Measurements from ENCODE around the gene HSD11B1L. TPM values are rescaled to one million over a fixed set of nuclear protein-coding genes. Genes with fewer than 3 reads are reported as not detected.
"Not testable (repeated sequence)": the region's sequence is repeated elsewhere in the genome, so short reads cannot be mapped to it uniquely, and the experiment has no call there.

HSD11B1L gene
- polyA plus RNA-seq, 3 donors: 1.9 to 2.5 (median 2.4) TPM

GRCh38 chr19:5719961-5720790 lies 39.3 kb downstream of the HSD11B1L start, which contains the start of the genes CATSPERD and LONP1:
Gene CATSPERD, plus strand, starts transcription at chr19:5720637. Its CDS starts 101 bp downstream, at chr19:5720738.
Gene LONP1, minus strand, starts transcription at chr19:5720146. Its CDS starts 14 bp downstream, at chr19:5720132.
- H3K36me3 ChIP-seq (replicated peaks in 1 of 2; ENCODE audit: control insufficient read depth in 1 of 2, insufficient read depth in 2 of 2, low read length in 2 of 2): peaks cover 0 to 5% of the 10 kb centered on the region in 2 donors
- no peaks in the 10 kb centered on the region for H3K9me3 ChIP-seq (replicated peaks in 1 of 2; ENCODE audit: control insufficient read depth in 1 of 2, insufficient read depth in 1 of 2, low read length in 2 of 2)
- peak within 1 kb of the TSS; percentile 90 to 95 (median 94) for H3K27ac Mint-ChIP-seq
- peak within 1 kb of the TSS; percentile 59 to 82 (median 66) for H3K4me3 ChIP-seq (replicated peaks in 1 of 3; ENCODE audit: low read depth in 2 of 3, low read length in 3 of 3)
- H4K20me1 ChIP-seq (ENCODE audit: insufficient read depth, low read length): peaks cover 22% of the 10 kb centered on the region
- peak within 1 kb of the TSS; percentile 81 to 90 for H3K4me3 Mint-ChIP-seq
- DNase-seq: peak; percentile 99 to 100 (median 100)
- H3K4me2 ChIP-seq (replicated peaks; ENCODE audit: extremely low read depth, low read length, poor library complexity, severe bottlenecking): peak within 1 kb of the TSS; percentile 89
- H3K79me2 ChIP-seq (ENCODE audit: insufficient read depth, low read length): peaks cover 43% of the 10 kb centered on the region
- H3K27me3 ChIP-seq (ENCODE audit: control insufficient read depth in 2 of 2, insufficient read depth in 2 of 2, low read length in 2 of 2): no peaks in the 10 kb centered on the region
- peak; percentile 87 for TF ChIP-seq CTCF (IDR thresholded peaks at IDR 0.05)
- peaks cover 20 to 29% of the 10 kb centered on the region in 2 donors for H3K4me1 ChIP-seq (ENCODE audit: control insufficient read depth in 1 of 2, insufficient read depth in 2 of 2, low read length in 2 of 2)
- H3K4me1 Mint-ChIP-seq: peaks cover 26% of the 10 kb centered on the region
- H3K36me3 Mint-ChIP-seq: peaks cover 7 to 14% of the 10 kb centered on the region in 2 donors
- H3K27ac ChIP-seq (ENCODE audit: low read depth in 1 of 2, low read length in 2 of 2): peak within 1 kb of the TSS; percentile 89 to 91
- H3K9me3 Mint-ChIP-seq: peaks cover 0 to 3% (median 0%) of the 10 kb centered on the region in 7 donors
- peaks cover 0 to 8% (median 2%) of the 10 kb centered on the region in 3 donors for H3K27me3 Mint-ChIP-seq (ENCODE audit: low read depth in 3 of 3)
- under 1% methylated on average over 88 of the region's 90 CpGs for WGBS (ENCODE audit: insufficient coverage)
- H2AFZ ChIP-seq (ENCODE audit: insufficient read depth, low read depth, low read length, poor library complexity, severe bottlenecking): peak within 1 kb of the TSS; percentile 87
- H3K9ac ChIP-seq (ENCODE audit: insufficient read depth, low read length, poor library complexity, severe bottlenecking): peak within 1 kb of the TSS; percentile 94
- intact Hi-C loops (cut with micrococcal nuclease): loop anchor here (2.0 to 5.0 kb wide), 4 partner anchors 29 to 97 kb away; partner anchors contain the start of genes DUS3L (in 2 of the 2), RPL36 (in 2 of the 2), SAFB (in 1 of the 2) and SAFB2 (in 1 of the 2)

- Histone ChIP-seq H3K79me2 (ENCODE audit: insufficient read depth, low read length) (no peaks in the 10 kb centered on the region), H2AFZ (ENCODE audit: insufficient read depth, low read depth, low read length, poor library complexity, severe bottlenecking) (no peak overlapping the region), H3K4me1 (ENCODE audit: control insufficient read depth in 1 of 2, insufficient read depth in 2 of 2, low read length in 2 of 2) (no peaks in the 10 kb centered on the region), H3K27ac (ENCODE audit: low read depth in 1 of 2, low read length in 2 of 2) (no peak overlapping the region), H3K36me3 (replicated peaks in 1 of 2; ENCODE audit: control insufficient read depth in 1 of 2, insufficient read depth in 2 of 2, low read length in 2 of 2) (no peaks in the 10 kb centered on the region), H3K4me3 (replicated peaks in 1 of 3; ENCODE audit: low read depth in 2 of 3, low read length in 3 of 3) (no peak overlapping the region), H3K4me2 (replicated peaks; ENCODE audit: extremely low read depth, low read length, poor library complexity, severe bottlenecking) (no peak overlapping the region), H4K20me1 (ENCODE audit: insufficient read depth, low read length) (no peaks in the 10 kb centered on the region), H3K9me3 (replicated peaks in 1 of 2; ENCODE audit: control insufficient read depth in 1 of 2, insufficient read depth in 1 of 2, low read length in 2 of 2) (no peaks in the 10 kb centered on the region), H3K27me3 (ENCODE audit: control insufficient read depth in 2 of 2, insufficient read depth in 2 of 2, low read length in 2 of 2) (no peaks in the 10 kb centered on the region), H3K9ac (ENCODE audit: insufficient read depth, low read length, poor library complexity, severe bottlenecking) (no peak overlapping the region)
- WGBS (ENCODE audit: insufficient coverage): 100% methylated on average over 2 of the region's 4 CpGs
- intact Hi-C loops (cut with micrococcal nuclease): no loop called here
- Mint-ChIP-seq H3K4me1 (no peaks in the 10 kb centered on the region), H3K4me3 (no peak overlapping the region), H3K36me3 (no peaks in the 10 kb centered on the region), H3K27me3 (ENCODE audit: low read depth in 3 of 3) (peaks cover 0 to 13% (median 3%) of the 10 kb centered on the region in 3 donors), H3K27ac (no peak overlapping the region), H3K9me3 (peaks cover 0 to 17% (median 3%) of the 10 kb centered on the region in 7 donors)
- TF ChIP-seq CTCF (IDR thresholded peaks at IDR 0.05): no peak
- DNase-seq: no peak
Measured at GRCh38 chr19:5727453-5728050, 46.7 kb downstream of the HSD11B1L start.

GRCh38 chr19:5733172-5733571 lies 52.3 kb downstream of the HSD11B1L start:
- H3K36me3 Mint-ChIP-seq; H3K9me3 ChIP-seq (replicated peaks in 1 of 2; ENCODE audit: control insufficient read depth in 1 of 2, insufficient read depth in 1 of 2, low read length in 2 of 2); H3K27ac ChIP-seq (ENCODE audit: low read depth in 1 of 2, low read length in 2 of 2); intact Hi-C loops (cut with micrococcal nuclease); H3K36me3 ChIP-seq (replicated peaks in 1 of 2; ENCODE audit: control insufficient read depth in 1 of 2, insufficient read depth in 2 of 2, low read length in 2 of 2); H3K9ac ChIP-seq (ENCODE audit: insufficient read depth, low read length, poor library complexity, severe bottlenecking); H3K4me3 Mint-ChIP-seq; H2AFZ ChIP-seq (ENCODE audit: insufficient read depth, low read depth, low read length, poor library complexity, severe bottlenecking); H3K4me1 Mint-ChIP-seq; DNase-seq; H3K27me3 ChIP-seq (ENCODE audit: control insufficient read depth in 2 of 2, insufficient read depth in 2 of 2, low read length in 2 of 2); H3K79me2 ChIP-seq (ENCODE audit: insufficient read depth, low read length); H3K4me1 ChIP-seq (ENCODE audit: control insufficient read depth in 1 of 2, insufficient read depth in 2 of 2, low read length in 2 of 2); H3K4me2 ChIP-seq (replicated peaks; ENCODE audit: extremely low read depth, low read length, poor library complexity, severe bottlenecking); H3K4me3 ChIP-seq (replicated peaks in 1 of 3; ENCODE audit: low read depth in 2 of 3, low read length in 3 of 3); H4K20me1 ChIP-seq (ENCODE audit: insufficient read depth, low read length): not testable (repeated sequence)
- H3K9me3 Mint-ChIP-seq: peaks cover 0 to 16% (median 3%) of the 10 kb centered on the region in 7 donors
- H3K27me3 Mint-ChIP-seq (ENCODE audit: low read depth in 3 of 3): peaks cover 0 to 10% (median 8%) of the 10 kb centered on the region in 3 donors
- H3K27ac Mint-ChIP-seq: peak overlapping the region in 1 of 7 donors; percentile 81
- WGBS (ENCODE audit: insufficient coverage): 86% methylated on average over 2 of the region's 2 CpGs

All from CD14-positive monocyte (primary cell).